Neuronal stem cell (in vitro differentiated cells): Measurements from ENCODE around the gene ROBO1.

Experiments used
- DNase-seq: peaks from one replicate; pipeline ENCODE4 v3.0.0-alpha.2; 2013; ENCODE audit warnings: low spot score
- H2AFZ ChIP-seq: one replicate; pipeline ENCODE4 v1.6.1; 2013; ENCODE audit warnings: mild to moderate bottlenecking, low read length, inconsistent platforms
- H2AK5ac ChIP-seq: 2 replicates; pipeline ENCODE4 v1.6.1; 2013; ENCODE audit warnings: low read depth, mild to moderate bottlenecking, inconsistent platforms, low read length, moderate library complexity, mixed read lengths
- H2BK120ac ChIP-seq: 2 replicates; pipeline ENCODE4 v1.6.1; 2013; ENCODE audit warnings: low read depth, mild to moderate bottlenecking, inconsistent platforms, low read length, moderate library complexity, mixed read lengths
- H2BK12ac ChIP-seq: one replicate; pipeline ENCODE4 v1.6.1; 2013; ENCODE audit warnings: low read length, inconsistent platforms
- H2BK15ac ChIP-seq: 2 replicates; pipeline ENCODE4 v1.6.1; 2013; ENCODE audit warnings: mild to moderate bottlenecking, low read length, inconsistent platforms, mixed read lengths
- H2BK5ac ChIP-seq: one replicate; pipeline ENCODE4 v1.6.1; 2013; ENCODE audit warnings: inconsistent platforms, mild to moderate bottlenecking, low read length, moderate library complexity
- H3K14ac ChIP-seq: one replicate; pipeline ENCODE4 v1.6.1; 2013; ENCODE audit warnings: low read length, inconsistent platforms
- H3K18ac ChIP-seq: 2 replicates; pipeline ENCODE4 v1.6.1; 2013; ENCODE audit warnings: low read length, inconsistent platforms
- H3K23ac ChIP-seq: 2 replicates; pipeline ENCODE4 v1.6.1; 2013; ENCODE audit warnings: low read depth, mild to moderate bottlenecking, mixed read lengths, low read length, inconsistent platforms; ENCODE audit not compliant: poor library complexity
- H3K27ac ChIP-seq: replicated peaks from 3 replicates; pipeline ENCODE4 v1.5.1; 2013; ENCODE audit warnings: low read length, inconsistent platforms
- H3K27me3 ChIP-seq, 3 experiments: 2 replicates each; pipeline ENCODE4 v1.6.1; 2013; ENCODE audit warnings: low read length in 3 of 3, mild to moderate bottlenecking in 2 of 3, inconsistent platforms in 1 of 3, low read depth in 1 of 3, mixed read lengths in 1 of 3, moderate library complexity in 1 of 3; ENCODE audit not compliant: control insufficient read depth in 3 of 3, insufficient read depth in 3 of 3
- H3K36me3 ChIP-seq, 2 donors: replicated peaks in 1 of 2; 2 replicates each; pipeline ENCODE4 v1.6.1; 2013; ENCODE audit warnings: low read length in 2 of 2; ENCODE audit not compliant: control insufficient read depth in 2 of 2, insufficient read depth in 2 of 2
- H3K4ac ChIP-seq: 2 replicates; pipeline ENCODE4 v1.6.1; 2013; ENCODE audit warnings: inconsistent platforms, mild to moderate bottlenecking, low read length, moderate library complexity
- H3K4me1 ChIP-seq, 2 donors: 1 replicate in 1 of 2; 2 replicates in 1 of 2; pipeline ENCODE4 v1.6.1; 2013; ENCODE audit warnings: low read length in 2 of 2, low read depth in 1 of 2; ENCODE audit not compliant: control insufficient read depth in 2 of 2, insufficient read depth in 1 of 2
- H3K4me2 ChIP-seq: one replicate; pipeline ENCODE4 v1.6.1; 2013; ENCODE audit warnings: mild to moderate bottlenecking, low read length, inconsistent platforms; ENCODE audit not compliant: insufficient read depth, poor library complexity, severe bottlenecking
- H3K4me3 ChIP-seq, 2 donors: 2 replicates each; pipeline ENCODE4 v1.5.1; 2013; ENCODE audit warnings: low read length in 2 of 2, mild to moderate bottlenecking in 2 of 2, inconsistent platforms in 1 of 2, moderate library complexity in 1 of 2
- H3K79me1 ChIP-seq: one replicate; pipeline ENCODE4 v1.6.1; 2013; ENCODE audit warnings: low read depth, mild to moderate bottlenecking, inconsistent platforms, low read length, moderate library complexity
- H3K9ac ChIP-seq: one replicate; pipeline ENCODE4 v1.6.1; 2013; ENCODE audit warnings: mild to moderate bottlenecking, low read depth, low read length, inconsistent platforms; ENCODE audit not compliant: poor library complexity
- H3K9me3 ChIP-seq, 2 donors: replicated peaks in 1 of 2; 2 replicates each; pipeline versions ENCODE3 to v1.6.1; 2013; ENCODE audit warnings: low read length in 2 of 2, mild to moderate bottlenecking in 2 of 2, inconsistent platforms in 1 of 2, low read depth in 1 of 2, mixed read lengths in 1 of 2, moderate library complexity in 1 of 2; ENCODE audit not compliant: control insufficient read depth in 2 of 2, insufficient read depth in 1 of 2
- H4K8ac ChIP-seq: one replicate; pipeline ENCODE4 v1.6.1; 2013; ENCODE audit warnings: low read depth, mild to moderate bottlenecking, inconsistent platforms, low read length, moderate library complexity
- H4K91ac ChIP-seq: one replicate; pipeline ENCODE4 v1.6.1; 2013; ENCODE audit warnings: low read length, low read depth, mild to moderate bottlenecking, inconsistent platforms; ENCODE audit not compliant: poor library complexity
- WGBS, 2 donors: extraction: QIAGEN DNeasy Blood & Tissue Kit; methylation state at CpG; one replicate each; pipeline ENCODE4 v1.1.7; 2013; ENCODE audit warnings: missing lambda C conversion rate in 2 of 2, mixed read lengths in 1 of 2; ENCODE audit not compliant: insufficient read length in 2 of 2, insufficient replicate concordance in 1 of 2; ENCODE audit errors: extremely low coverage in 2 of 2; 5-methylcytosine and 5-hydroxymethylcytosine counted together

Gene ROBO1

GRCh38 chr3:79047581-79047980 lies 720.2 kb downstream of the ROBO1 start:
- Histone ChIP-seq H2BK120ac (no peak overlapping the region), H3K9me3 (peaks cover 0 to 7% of the 10 kb centered on the region in 2 donors), H3K14ac (no peak overlapping the region), H4K91ac (no peak overlapping the region), H2BK15ac (no peak overlapping the region), H3K4me2 (no peak overlapping the region), H2BK5ac (no peak overlapping the region), H3K9ac (no peak overlapping the region), H3K79me1 (no peaks in the 10 kb centered on the region), H3K23ac (no peak overlapping the region), H3K27me3 (no peaks in the 10 kb centered on the region), H3K27ac (no peak overlapping the region), H2BK12ac (no peak overlapping the region), H3K36me3 (no peaks in the 10 kb centered on the region), H3K4me1 (no peaks in the 10 kb centered on the region), H3K4ac (no peak overlapping the region), H3K4me3 (no peak overlapping the region), H4K8ac (no peak overlapping the region), H3K18ac (no peak overlapping the region), H2AFZ (no peak overlapping the region), H2AK5ac (no peak overlapping the region)
- no CpG with 5 or more reads among the region's 4 CpGs for WGBS, 2 donors
- no peak for DNase-seq

- H3K27ac ChIP-seq: no peak overlapping the region
- no peak overlapping the region for H3K4me2 ChIP-seq
- H2AK5ac ChIP-seq: no peak overlapping the region
- H3K4ac ChIP-seq: no peak overlapping the region
- H4K91ac ChIP-seq: no peak overlapping the region
- no peaks in the 10 kb centered on the region for H3K4me1 ChIP-seq
- no peaks in the 10 kb centered on the region for H3K27me3 ChIP-seq
- H4K8ac ChIP-seq: no peak overlapping the region
- H3K18ac ChIP-seq: no peak overlapping the region
- H2AFZ ChIP-seq: no peak overlapping the region
- H3K9ac ChIP-seq: no peak overlapping the region
- no peaks in the 10 kb centered on the region for H3K79me1 ChIP-seq
- no peak overlapping the region for H2BK12ac ChIP-seq
- H3K36me3 ChIP-seq: no peaks in the 10 kb centered on the region
- no peak for DNase-seq
- no peak overlapping the region for H2BK120ac ChIP-seq
- H3K23ac ChIP-seq: no peak overlapping the region
- H2BK5ac ChIP-seq: no peak overlapping the region
- H3K14ac ChIP-seq: no peak overlapping the region
- no peak overlapping the region for H3K4me3 ChIP-seq
- H3K9me3 ChIP-seq: no peaks in the 10 kb centered on the region
- H2BK15ac ChIP-seq: no peak overlapping the region
These were observed 726.2 kb downstream of the ROBO1 start for GRCh38 chr3:79041621-79042020.

- Histone ChIP-seq H3K9ac (no peak overlapping the region), H3K23ac (no peak overlapping the region), H2BK120ac (no peak overlapping the region), H4K8ac (no peak overlapping the region), H2AFZ (no peak overlapping the region), H2BK5ac (no peak overlapping the region), H3K27ac (no peak overlapping the region), H4K91ac (no peak overlapping the region), H3K18ac (no peak overlapping the region), H3K14ac (no peak overlapping the region), H3K79me1 (no peaks in the 10 kb centered on the region), H2BK15ac (no peak overlapping the region), H2BK12ac (no peak overlapping the region), H3K4me2 (no peak overlapping the region), H3K4me1 (no peaks in the 10 kb centered on the region), H3K9me3 (no peaks in the 10 kb centered on the region), H3K36me3 (no peaks in the 10 kb centered on the region), H3K4ac (no peak overlapping the region), H3K4me3 (no peak overlapping the region), H3K27me3 (no peaks in the 10 kb centered on the region), H2AK5ac (no peak overlapping the region)
- WGBS, 2 donors: no CpG with 5 or more reads among the region's 3 CpGs
- no peak for DNase-seq
These were observed 727.1 kb downstream of the ROBO1 start for GRCh38 chr3:79040701-79041100.

- H3K9me3 ChIP-seq: no peaks in the 10 kb centered on the region
- H2BK12ac ChIP-seq: no peak overlapping the region
- H3K9ac ChIP-seq: no peak overlapping the region
- H3K79me1 ChIP-seq: no peaks in the 10 kb centered on the region
- no CpG with 5 or more reads among the region's 6 CpGs for WGBS, 2 donors
- no peak overlapping the region for H3K4ac ChIP-seq
- no peak overlapping the region for H2AK5ac ChIP-seq
- H4K91ac ChIP-seq: no peak overlapping the region
- H3K4me3 ChIP-seq: no peak overlapping the region
- no peak overlapping the region for H3K27ac ChIP-seq
- no peaks in the 10 kb centered on the region for H3K36me3 ChIP-seq
- no peak overlapping the region for H2BK120ac ChIP-seq
- no peak overlapping the region for H2BK5ac ChIP-seq
- no peak for DNase-seq
- no peak overlapping the region for H3K14ac ChIP-seq
- H3K18ac ChIP-seq: no peak overlapping the region
- no peaks in the 10 kb centered on the region for H3K27me3 ChIP-seq
- H3K4me2 ChIP-seq: no peak overlapping the region
- no peak overlapping the region for H2BK15ac ChIP-seq
- H3K4me1 ChIP-seq: no peaks in the 10 kb centered on the region
- no peak overlapping the region for H4K8ac ChIP-seq
- H2AFZ ChIP-seq: no peak overlapping the region
- H3K23ac ChIP-seq: no peak overlapping the region
These were observed 727.7 kb downstream of the ROBO1 start for GRCh38 chr3:79040091-79040490.
